Mononuclear cell (primary cell): Measurements from ENCODE around the gene CHMP3. TPM values are rescaled to one million over a fixed set of nuclear protein-coding genes. Genes with fewer than 3 reads are reported as not detected.

Experiments
- H3K27me3 ChIP-seq: 2 replicates; pipeline ENCODE4 v1.6.0; 2011; ENCODE audit warnings: low read length, control low read depth; ENCODE audit not compliant: insufficient read depth
- H3K4me1 ChIP-seq: 2 replicates; pipeline ENCODE4 v1.5.1; 2011; ENCODE audit warnings: mild to moderate bottlenecking, low read length, control low read depth; ENCODE audit not compliant: insufficient read depth
- H3K4me3 ChIP-seq: 2 replicates; pipeline ENCODE4 v1.5.1; 2011; ENCODE audit warnings: mild to moderate bottlenecking, low read length, moderate library complexity
- H3K9me3 ChIP-seq: 2 replicates; pipeline ENCODE4 v1.5.1; 2011; ENCODE audit warnings: low read depth, mild to moderate bottlenecking, control low read depth, low read length
- total RNA-seq: library from RNA; depleted of rRNA; stranded (reverse); fragments of >200 nt; gene quantifications from one replicate; pipeline ENCODE4 v1.2.3, GENCODE V29; 2012

Gene CHMP3
- total RNA-seq, 1 donor = 57.7 TPM

DNA sequence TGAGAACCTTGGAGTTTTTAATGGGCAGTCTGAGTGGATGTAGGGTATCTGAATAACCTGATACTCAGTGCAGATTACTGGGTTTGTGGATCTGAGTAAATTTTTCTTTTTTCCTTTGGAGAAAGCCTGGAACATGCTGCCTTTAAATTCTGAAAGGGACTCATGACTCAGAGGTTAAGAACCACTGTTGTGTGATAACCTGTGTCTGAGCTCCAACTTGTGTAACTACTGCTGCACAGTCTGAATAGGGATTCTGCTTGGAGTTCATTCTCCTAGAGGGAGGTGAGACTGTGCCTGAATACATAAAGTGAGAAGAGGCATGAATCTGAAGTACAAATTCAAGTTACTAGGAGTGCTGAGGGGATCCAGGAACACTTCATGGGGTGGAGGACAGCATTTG, 85.9 kb downstream of the CHMP3 start:
- Histone ChIP-seq H3K9me3 (no peaks in the 10 kb centered on the region), H3K4me3 (no peak overlapping the region), H3K4me1 (no peaks in the 10 kb centered on the region)

DNA sequence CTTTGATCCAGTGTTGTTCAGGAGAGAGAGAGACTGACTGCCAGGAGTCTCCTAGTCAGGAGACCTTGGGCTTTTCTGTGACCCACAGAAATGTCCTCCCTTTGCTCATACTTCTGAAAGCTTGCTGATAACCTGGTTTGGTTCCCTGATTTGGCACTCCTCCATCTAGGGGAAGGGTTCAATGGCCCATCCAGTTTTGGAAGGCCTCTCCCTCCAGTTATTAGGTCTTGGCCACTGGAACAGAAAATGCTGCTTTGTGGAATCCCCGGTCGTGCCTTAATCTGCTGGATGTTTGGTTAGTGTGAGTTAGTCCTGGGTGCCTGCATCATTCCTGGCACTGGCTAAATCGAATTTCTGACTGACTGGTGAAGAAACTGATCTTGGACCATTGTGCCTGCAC, 86.3 kb downstream of the CHMP3 start:
- Histone ChIP-seq H3K4me1 (no peaks in the 10 kb centered on the region), H3K27me3 (no peaks in the 10 kb centered on the region), H3K9me3 (no peaks in the 10 kb centered on the region), H3K4me3 (no peak overlapping the region)

More for the DNA sequence above, 85.9 kb downstream of the CHMP3 start:
- no peaks in the 10 kb centered on the region for H3K27me3 ChIP-seq

DNA sequence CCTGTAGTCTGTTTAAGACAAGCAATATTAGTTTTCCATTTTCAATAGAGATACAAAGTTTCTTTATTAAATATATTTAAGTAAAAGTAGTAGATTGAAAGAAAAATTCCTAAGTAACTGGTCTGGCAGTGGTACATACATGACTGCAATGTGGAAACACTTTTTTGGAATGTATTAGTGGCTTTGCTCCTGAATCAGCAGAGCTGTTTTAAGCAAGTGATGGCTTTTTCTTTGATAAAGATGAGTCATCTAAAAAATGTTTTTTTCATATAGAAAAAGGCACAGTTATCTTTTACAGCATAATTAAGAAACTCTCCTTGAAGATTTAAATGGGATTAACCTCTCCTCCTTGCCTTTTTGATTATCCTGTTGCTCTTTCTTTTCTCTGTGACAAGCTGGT, 87.2 kb downstream of the CHMP3 start:
- Histone ChIP-seq H3K4me3 (no peak overlapping the region), H3K9me3 (no peaks in the 10 kb centered on the region), H3K4me1 (no peaks in the 10 kb centered on the region), H3K27me3 (no peaks in the 10 kb centered on the region)

DNA sequence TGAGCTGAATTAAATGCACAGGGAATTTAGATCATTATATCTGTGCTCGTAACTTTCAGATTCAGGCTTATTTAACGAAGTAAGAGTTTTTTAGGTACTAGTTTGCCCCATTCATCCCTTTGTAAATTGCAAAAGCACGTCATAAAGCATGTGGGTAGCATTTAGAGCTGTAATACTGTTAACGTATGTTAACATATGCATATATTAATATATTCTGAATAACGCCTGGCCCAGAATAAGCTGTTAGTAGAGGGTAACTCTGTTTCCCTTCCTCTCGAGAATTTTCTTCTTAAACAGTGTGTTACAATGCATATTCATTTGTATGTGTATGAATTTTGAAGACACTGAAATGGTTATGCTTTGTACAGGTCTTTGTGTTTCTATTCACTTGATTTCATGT, 91.6 kb downstream of the CHMP3 start:
- H3K9me3 ChIP-seq = no peaks in the 10 kb centered on the region
- H3K27me3 ChIP-seq = no peaks in the 10 kb centered on the region
- H3K4me1 ChIP-seq = peaks cover 13% of the 10 kb centered on the region
- no peak overlapping the region for H3K4me3 ChIP-seq

DNA sequence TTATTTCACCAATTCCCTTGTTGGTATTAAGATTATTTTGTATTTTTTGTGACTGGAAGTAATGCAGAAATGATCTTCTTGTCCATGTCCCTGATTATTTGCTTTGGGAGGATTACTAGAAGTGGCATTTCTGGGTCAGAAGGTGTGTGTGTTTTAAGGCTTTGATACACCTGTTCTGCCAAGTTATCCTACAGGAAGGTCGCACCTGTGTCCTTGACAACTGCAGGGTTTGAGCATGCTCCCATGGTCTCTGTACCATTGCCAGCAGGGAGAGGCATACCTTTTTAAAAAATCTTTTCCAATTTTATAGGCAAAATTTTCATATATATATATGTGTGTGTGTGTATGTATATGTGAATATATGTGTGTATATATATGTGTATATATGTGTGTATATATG, 92.4 kb downstream of the CHMP3 start:
- Histone ChIP-seq H3K9me3 (no peaks in the 10 kb centered on the region), H3K4me1 (peaks cover 17% of the 10 kb centered on the region), H3K4me3 (no peak overlapping the region), H3K27me3 (no peaks in the 10 kb centered on the region)

DNA sequence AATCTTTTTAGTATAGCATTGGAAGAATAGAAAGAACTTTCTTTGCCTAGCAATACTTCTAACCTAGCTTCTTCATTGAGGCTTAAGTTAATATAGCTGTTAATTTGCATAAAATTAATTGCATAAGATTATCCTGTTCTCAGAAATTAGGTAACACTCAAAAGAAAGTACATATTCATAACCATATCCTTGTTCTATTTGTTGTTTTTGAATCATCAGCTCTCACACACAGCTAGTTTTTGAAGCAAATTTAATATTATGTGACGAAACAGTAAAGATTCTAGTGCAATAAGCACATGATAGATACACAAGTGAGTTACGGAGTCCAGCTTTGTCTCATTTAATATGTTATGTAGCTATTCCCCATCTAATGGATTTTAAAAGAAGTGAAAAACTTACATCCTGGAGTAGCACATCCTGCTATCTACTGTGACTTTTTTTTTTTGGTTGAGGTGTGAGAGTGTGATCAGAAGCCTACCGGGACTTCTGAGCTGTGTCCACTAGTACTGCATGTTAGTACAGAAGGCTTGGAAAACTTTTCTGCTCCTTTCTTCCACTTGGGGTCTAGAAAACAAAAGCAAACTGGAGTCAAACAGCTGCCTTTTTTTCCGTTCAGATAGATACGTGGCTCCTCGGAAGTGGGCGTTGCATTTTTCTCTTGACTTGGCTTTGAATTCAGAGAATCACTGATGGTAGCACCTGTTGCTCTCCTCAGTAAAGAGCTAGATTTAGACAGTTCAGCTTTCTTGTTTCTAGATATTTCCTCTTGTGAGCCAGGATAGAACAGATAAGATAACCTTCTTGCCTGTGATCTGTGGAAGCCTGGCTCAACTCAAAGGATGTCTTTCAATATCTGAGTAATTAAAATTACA, 94.8 kb downstream of the CHMP3 start:
- Histone ChIP-seq H3K4me3 (no peak overlapping the region), H3K9me3 (no peaks in the 10 kb centered on the region), H3K27me3 (no peaks in the 10 kb centered on the region), H3K4me1 (peaks cover 17% of the 10 kb centered on the region)

DNA sequence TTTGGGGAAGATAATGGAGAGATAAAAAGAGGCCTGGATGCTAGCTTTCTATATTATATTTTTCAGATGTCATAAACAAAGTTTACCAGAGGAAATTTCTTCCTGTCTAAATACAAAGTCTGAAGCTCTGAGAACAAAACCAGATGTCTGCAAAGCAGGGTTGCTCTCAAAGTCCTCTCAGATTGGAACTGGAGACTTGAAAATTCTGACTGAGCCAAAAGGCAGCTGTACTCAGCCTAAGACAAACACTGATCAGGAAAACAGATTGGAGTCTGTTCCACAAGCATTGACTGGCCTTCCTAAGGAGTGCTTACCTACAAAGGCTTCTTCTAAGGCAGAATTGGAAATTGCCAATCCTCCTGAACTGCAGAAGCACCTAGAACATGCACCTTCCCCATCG, 96.9 kb downstream of the CHMP3 start:
- Histone ChIP-seq H3K4me1 (peaks cover 17% of the 10 kb centered on the region), H3K4me3 (no peak overlapping the region), H3K9me3 (no peaks in the 10 kb centered on the region), H3K27me3 (no peaks in the 10 kb centered on the region)

DNA sequence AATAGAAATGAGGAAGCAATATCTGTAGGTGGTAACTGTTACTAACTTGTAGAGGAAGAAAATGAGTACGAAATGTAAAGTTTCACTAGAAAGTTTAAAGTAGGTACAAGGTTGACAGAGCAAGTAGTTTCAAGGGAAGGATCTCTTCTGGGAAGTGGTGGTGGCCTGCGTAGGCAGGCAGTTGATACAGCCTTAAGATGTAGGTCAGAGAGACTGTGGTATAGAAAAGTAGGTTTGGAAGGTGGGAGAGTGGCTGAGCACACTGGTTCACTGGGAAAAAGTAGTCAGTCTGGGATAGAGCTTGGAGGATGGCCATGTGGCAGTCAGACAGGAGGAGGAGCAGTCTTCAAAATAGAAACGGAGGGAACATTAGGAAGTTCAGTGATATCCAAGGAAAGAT, 98.6 kb downstream of the CHMP3 start:
- Histone ChIP-seq H3K9me3 (no peaks in the 10 kb centered on the region), H3K4me1 (peaks cover 14% of the 10 kb centered on the region), H3K27me3 (no peaks in the 10 kb centered on the region), H3K4me3 (no peak overlapping the region)

DNA sequence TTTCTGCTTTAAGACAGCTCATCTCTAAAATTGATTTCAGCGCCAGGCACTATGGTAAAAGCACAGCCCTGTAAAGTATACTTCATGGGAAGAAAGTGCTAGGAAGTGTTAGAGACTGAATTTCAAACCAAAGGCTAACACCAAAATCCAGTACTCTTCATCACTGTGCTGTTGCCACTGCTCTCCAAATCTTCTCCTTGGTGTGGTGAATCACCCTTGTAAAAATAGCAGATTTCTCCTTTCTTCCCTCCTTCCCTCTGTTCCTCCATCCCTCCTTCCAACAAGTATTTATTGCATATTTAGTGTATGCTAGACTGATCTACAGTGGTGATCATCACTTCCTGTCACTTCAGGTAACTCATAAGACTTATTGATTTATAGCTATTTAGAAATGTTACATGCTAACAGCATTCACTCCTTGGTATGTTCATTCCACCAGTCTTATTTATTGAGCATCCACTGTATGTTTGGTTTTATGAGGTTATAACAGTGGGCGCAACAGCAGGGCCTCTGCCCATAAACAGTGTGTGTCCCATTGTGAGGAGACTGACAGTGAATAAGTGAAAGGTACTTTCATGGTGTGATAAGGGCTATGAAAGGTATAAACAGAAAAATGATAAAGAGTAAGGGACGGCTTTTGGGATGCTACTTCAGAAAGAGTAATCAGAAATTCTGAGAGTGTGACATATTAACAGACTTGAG, 102.0 kb downstream of the CHMP3 start:
- H3K27me3 ChIP-seq = no peaks in the 10 kb centered on the region
- H3K4me1 ChIP-seq = peaks cover under 1% of the 10 kb centered on the region
- H3K4me3 ChIP-seq = no peak overlapping the region
- no peaks in the 10 kb centered on the region for H3K9me3 ChIP-seq

DNA sequence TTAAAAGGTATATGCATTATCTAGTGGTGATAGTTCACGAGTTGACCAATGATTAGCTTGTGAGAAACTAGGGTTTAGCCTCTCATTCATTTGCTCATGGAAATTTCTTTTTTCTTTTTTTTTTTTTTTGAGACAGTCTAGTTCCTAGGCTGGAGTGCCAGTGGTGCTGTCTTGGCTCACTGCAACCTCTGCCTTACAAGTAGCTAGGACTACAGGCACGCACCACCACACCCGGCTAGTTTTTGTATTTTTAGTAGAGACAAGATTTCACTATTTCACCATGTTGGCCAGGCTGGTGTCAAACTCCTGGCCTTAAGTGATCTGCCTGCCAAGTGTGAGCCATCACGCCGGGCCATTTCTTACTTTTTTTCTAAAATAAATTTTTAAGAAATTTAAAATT, 108.1 kb downstream of the CHMP3 start:
- no peaks in the 10 kb centered on the region for H3K27me3 ChIP-seq
- H3K9me3 ChIP-seq = no peaks in the 10 kb centered on the region
- no peaks in the 10 kb centered on the region for H3K4me1 ChIP-seq
- no peak overlapping the region for H3K4me3 ChIP-seq

DNA sequence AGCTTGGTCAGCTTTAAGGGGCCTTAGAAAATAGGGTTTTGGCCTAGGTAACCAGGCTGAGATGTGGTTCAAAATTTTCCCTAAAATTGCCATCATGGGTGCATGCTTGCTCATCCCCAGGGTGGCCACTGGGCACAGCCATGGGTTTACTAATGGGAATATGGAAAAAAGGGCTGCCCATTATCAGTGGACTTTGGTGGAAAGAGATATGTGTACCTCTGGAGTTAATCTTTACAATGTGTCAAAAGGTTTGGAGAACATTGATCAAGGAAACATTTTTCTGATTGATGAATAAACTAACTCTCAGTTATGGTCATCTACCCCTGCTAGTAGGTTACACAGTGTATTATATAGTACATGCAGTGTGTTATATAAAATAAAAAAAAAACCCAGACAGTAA, 109.0 kb downstream of the CHMP3 start:
- no peaks in the 10 kb centered on the region for H3K27me3 ChIP-seq
- no peak overlapping the region for H3K4me3 ChIP-seq
- no peaks in the 10 kb centered on the region for H3K4me1 ChIP-seq

DNA sequence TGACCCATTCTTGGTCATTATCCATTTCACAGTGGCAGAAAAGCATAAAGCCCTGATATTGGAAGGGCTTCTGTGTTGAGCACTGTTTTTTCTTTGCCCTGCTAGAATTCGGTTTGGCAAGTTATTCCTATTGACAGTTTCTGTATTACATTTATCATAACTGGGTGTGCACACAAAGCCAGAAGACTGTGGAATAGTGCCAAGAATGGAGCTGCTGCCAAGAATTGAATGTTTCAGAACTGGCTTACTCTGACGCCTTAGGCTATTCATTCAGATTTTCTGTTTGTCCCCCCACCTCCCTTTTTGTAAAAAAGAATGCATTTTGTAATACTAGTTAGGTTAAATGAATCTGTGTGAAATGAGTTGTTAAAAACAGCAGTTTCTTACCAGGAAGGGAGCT, 109.4 kb downstream of the CHMP3 start:
- Histone ChIP-seq H3K9me3 (no peaks in the 10 kb centered on the region), H3K4me1 (no peaks in the 10 kb centered on the region), H3K27me3 (no peaks in the 10 kb centered on the region), H3K4me3 (no peak overlapping the region)

More for the DNA sequence above, 109.0 kb downstream of the CHMP3 start:
- no peaks in the 10 kb centered on the region for H3K9me3 ChIP-seq

Other genes with a start within 250 kb of the CHMP3 start
- 0.63 TPM for gene REEP1, start 225.8 kb downstream of the CHMP3 start, total RNA-seq
- gene KDM3A, start 122.1 kb downstream of the CHMP3 start, total RNA-seq = 130 TPM
- 65.9 TPM for gene RNF103, start 60.4 kb upstream of the CHMP3 start, total RNA-seq
- gene RMND5A, start 156.8 kb upstream of the CHMP3 start, total RNA-seq = 47.1 TPM
- 25.6 TPM for gene CD8A, start 227.5 kb upstream of the CHMP3 start, total RNA-seq